HG03196 (cell line): Measurements from ENCODE around the gene C14orf93.

Source experiments
- ATAC-seq: cut with Tn5 transposase; IDR thresholded peaks from one replicate; pipeline ENCODE4 v1.9.1; 2021; ENCODE audit not compliant: unreplicated experiment

C14orf93 gene

GRCh38 chr14:22996768-22997654, 12.9 kb downstream of the C14orf93 start:
- ATAC-seq: no peak

- no peak for ATAC-seq
These were observed 13.9 kb downstream of the C14orf93 start for GRCh38 chr14:22995889-22996625.

DNA sequence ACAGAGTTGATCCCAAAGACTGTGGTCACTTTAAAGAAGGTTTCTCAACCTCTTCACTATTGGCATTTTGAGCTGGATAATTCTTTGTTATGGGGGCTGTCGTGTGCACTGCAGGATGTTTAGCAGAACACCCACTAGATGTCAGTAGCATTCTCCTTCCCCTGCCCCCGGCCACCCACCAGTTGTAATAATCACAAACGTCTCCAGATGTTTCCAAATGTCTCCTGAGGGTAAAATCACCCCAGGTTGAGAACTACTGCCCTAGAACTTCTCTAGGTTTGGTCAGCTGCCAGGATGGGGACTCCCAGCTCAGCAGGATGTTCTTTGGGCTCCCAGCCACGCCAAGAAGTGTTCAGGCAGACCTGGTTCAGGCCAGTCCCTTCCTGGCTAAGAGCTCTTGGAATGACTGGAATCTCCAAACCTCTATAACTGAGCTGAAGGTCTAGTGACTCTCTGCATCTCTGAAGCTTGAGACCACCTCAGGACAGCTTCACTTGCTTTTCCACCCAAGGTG, 15.1 kb downstream of the C14orf93 start:
- ATAC-seq: no peak

- ATAC-seq: no peak
These were observed 16.4 kb downstream of the C14orf93 start for GRCh38 chr14:22993517-22993916.

DNA sequence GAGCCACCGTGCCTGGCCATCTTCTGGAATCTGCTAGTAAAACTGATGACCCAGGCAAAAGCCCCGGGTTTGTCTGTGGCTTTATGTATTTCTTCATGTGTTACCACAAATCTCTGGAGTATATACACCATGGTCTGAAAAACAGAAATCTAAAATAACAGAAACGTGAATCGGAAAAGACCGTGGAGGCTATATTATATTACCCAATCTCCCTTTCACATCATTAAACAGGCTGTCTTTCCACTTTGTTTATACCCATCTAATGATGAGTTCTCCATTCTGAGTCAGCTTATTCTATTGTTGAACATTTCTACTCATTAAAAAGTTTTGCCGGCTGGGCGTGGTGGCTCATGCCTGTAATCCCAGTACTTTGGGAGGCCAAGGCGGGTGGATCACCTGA, 18.1 kb downstream of the C14orf93 start:
- ATAC-seq: no peak

- no peak for ATAC-seq
These were observed 22.7 kb downstream of the C14orf93 start for GRCh38 chr14:22987291-22987690.

GRCh38 chr14:22986508-22987054, 23.4 kb downstream of the C14orf93 start:
- ATAC-seq: no peak

DNA sequence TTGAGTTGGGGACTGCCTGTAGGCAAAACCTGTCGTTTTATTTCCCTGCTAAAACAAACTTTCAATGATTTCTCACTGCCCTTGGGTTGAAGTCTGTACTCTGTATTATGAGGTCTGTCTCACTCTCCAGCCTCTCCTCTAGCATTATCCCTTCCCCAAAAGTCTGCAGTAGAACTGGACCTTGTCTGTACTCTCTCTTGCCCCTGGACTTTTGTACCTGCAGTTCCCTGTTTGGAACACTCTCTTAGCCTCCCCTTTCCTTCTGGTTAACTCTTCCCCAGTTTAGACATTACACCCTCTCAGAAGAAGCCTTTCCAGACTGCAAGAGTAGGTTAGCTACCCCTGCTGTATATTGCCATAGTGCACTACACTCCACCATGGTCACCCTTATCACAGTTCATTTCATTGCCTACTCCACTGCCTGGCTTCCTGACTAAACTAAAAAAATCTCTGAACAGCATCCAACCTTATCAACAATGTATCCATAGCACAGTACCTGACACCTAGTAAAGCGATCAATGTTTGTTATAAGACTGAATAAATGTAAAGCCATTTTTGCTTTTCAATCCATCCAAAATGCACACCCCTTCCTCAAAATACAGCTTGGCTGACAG, 23.9 kb downstream of the C14orf93 start:
- ATAC-seq: no peak

- no peak for ATAC-seq
These were observed 24.8 kb downstream of the C14orf93 start for GRCh38 chr14:22984959-22985658.

GRCh38 chr14:22982477-22983245, 27.3 kb downstream of the C14orf93 start, which contains the start of gene AJUBA:
Gene AJUBA, minus strand, starts transcription at chr14:22982551. Its CDS starts 285 bp downstream, at chr14:22982266.
- no peak for ATAC-seq

DNA sequence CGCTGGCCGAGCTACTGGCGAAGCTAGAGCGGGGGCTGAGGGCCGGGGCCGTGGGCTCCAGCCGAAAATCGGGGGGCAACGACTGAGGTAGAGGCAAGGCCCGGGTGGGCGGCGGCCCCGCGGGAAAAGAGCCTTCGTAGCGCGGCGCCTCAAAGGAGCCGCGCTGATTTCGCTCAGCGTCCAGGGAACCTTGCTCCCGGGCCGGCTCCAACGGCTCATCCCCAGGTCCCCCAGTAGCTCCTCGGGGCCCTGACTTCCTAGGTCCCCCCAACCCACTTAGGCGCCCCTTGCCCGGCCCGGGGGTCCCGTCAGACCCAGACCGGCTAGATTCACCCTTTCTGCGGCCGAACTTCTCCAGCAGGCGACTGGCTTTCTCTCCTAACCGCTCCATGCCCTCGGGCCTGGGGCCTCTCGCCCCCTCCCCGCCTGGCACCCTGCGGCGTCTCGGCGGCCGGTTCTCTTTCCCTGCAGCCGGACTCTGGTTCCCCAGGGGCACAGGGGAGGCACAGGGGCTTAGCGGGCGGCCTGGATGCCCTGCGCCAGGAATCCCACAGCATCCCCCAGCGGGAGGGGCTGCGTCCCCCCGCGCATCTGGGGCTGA, 28.0 kb downstream of the C14orf93 start:
- no peak for ATAC-seq

DNA sequence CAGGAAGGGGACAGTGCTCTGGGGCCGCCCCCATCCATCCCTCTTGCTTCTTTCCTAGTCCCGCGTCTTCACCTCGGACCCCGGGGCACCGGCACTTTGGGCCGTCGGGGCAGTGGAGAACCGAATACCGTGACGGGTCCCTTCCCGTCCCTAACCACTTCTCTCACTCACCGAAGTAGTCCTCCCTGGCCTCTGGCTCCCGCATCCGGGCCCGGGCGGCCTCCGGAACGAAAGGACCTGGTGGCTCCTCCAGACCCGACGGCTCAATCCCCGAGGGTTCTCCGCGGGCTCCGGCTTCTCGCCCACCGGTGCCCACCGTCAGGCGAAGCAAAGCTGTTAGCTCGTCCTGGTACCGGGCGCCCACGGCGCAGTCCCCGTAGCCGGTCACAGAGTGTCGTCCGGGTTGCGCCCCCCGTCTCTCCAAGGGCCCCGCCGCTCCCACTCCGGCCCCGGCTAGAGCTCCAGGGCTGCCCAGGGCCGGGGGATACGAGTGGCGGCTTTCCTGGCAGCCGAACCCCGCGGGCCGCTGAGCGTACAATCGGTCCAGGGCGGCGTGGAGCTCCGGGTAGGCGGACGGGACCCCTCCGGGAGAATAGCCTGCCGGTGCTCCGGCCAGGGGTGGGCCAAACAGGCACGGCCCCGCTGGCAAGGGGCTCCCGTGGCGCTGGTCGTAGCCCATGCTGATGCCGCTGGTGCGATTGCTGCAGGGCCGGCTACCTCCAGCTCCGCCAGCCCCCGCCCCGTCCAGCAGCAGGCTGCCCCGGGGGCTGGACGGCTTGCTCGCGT, 28.7 kb downstream of the C14orf93 start:
- ATAC-seq: no peak

- no peak for ATAC-seq
These were observed 29.3 kb downstream of the C14orf93 start for GRCh38 chr14:22980672-22981089.

- no peak for ATAC-seq
These were observed 30.1 kb downstream of the C14orf93 start for GRCh38 chr14:22979748-22980392.

- ATAC-seq: no peak
These were observed 30.8 kb downstream of the C14orf93 start for GRCh38 chr14:22978981-22979671.

GRCh38 chr14:22978487-22978837, 31.5 kb downstream of the C14orf93 start:
- no peak for ATAC-seq

- ATAC-seq: no peak
These were observed 32.1 kb downstream of the C14orf93 start for GRCh38 chr14:22977684-22978486.
